ENCODE data around the gene WASF2.

The WASF2 gene

DNA sequence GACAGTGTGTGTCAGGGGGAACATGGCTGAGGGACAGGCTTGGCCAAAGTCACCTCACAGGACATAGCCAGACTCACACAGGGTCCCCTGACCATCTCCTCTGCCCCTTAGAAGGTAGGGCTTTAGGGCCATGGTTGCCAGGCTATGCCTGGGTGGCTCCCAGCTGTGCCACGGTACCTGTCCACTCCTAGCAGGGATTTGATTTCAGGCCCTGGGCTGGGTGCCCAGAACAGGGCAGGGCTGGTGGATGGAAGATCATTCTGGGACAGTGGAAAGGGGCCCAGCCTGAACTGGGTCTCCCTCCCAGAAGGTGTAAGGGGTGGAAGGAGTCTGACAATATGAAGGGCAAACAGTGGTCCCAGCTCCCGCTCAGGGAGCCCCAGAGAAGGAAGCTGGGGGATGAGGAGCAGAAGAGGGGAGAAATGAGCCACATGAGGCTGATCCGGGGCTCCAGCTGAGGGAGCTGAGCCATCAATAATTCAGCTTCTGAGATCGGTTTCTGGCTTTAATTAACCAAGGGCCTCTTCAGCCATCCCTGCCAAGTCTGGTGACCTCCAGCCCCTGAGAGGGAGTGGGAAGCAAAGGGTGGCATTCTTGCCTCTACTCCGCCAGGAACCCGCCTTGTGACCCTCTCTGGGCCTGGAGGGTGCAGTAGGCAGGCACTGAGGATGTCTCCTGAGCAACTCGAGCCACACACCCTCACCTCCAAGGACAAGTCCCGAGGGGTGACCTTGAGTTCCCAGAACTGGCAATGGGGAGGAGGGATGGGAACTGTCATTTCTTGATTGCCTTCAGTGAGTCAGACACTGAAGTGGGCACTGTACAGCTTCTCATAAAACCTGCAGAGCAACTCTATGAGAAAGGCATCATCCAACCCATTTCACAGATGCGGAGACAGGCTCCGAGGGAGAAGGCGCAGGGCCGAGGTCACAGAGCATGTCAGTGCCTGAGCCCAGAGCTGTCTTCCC, 108.9 kb downstream of the WASF2 start:
- DNase-seq (ENCODE audit: low read depth), result no peak
- TF ChIP-seq, protein P1, sequence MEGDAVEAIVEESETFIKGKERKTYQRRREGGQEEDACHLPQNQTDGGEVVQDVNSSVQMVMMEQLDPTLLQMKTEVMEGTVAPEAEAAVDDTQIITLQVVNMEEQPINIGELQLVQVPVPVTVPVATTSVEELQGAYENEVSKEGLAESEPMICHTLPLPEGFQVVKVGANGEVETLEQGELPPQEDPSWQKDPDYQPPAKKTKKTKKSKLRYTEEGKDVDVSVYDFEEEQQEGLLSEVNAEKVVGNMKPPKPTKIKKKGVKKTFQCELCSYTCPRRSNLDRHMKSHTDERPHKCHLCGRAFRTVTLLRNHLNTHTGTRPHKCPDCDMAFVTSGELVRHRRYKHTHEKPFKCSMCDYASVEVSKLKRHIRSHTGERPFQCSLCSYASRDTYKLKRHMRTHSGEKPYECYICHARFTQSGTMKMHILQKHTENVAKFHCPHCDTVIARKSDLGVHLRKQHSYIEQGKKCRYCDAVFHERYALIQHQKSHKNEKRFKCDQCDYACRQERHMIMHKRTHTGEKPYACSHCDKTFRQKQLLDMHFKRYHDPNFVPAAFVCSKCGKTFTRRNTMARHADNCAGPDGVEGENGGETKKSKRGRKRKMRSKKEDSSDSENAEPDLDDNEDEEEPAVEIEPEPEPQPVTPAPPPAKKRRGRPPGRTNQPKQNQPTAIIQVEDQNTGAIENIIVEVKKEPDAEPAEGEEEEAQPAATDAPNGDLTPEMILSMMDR (IDR thresholded peaks at IDR 0.05; ENCODE audit: control insufficient read depth, extremely low read depth, insufficient read depth), result no peak
- no peak overlapping the region for H3K4me3 ChIP-seq (ENCODE audit: low read depth, low read length)

DNA sequence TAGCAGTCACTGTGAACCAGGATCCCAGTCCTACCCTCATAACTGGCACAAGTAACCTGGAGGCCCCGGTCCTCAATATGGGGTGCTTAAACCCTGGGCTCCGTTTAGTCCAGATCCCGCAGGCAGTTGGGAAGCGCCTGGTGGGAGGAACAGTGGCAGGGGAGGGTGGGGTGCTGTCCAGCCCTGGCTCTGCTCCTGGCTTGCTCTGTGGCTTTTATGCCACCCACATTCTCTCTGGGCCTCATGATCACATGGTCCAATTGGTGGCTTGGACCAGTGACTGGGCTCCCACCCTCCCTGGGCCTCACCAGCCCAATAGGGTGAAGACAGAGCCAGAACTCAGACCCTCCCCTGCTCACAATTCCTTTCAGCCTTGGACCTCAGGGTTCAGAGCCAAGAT, 109.7 kb downstream of the WASF2 start:
- TF ChIP-seq, protein P1 (IDR thresholded peaks at IDR 0.05; ENCODE audit: control insufficient read depth, extremely low read depth, insufficient read depth), result no peak

DNA sequence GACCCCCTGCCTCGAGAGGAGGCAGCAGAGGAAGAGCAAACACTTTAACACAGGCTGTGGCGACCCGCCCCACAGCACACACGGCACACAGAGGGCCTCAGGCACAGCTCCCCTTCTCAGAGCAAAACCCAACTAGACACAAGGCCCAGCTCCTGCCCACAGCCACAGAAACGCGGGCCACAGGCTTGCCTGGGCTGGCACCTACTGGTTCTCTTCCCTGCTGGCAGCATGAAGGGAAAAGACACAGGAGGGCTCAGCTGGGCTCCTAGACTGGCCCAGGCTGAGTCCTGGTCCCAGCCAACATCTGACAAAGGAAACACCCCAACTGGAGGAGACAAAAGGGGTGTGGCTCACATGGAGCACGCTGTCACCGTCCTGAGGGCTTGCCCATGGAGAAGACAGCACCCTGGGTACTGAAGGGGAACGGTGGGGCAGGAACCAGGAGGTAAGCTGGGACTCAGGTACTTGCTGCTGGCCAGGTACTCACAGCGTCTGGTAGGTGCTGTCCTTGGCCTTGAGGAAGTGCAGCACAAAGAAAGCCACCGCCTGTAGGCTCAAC, 110.3 kb downstream of the WASF2 start:
- H3K4me3 ChIP-seq (ENCODE audit: low read depth, low read length), result no peak overlapping the region
- DNase-seq (ENCODE audit: low read depth), result no peak
- TF ChIP-seq, protein P1 (IDR thresholded peaks at IDR 0.05; ENCODE audit: control insufficient read depth, extremely low read depth, insufficient read depth), result no peak

More for the DNA sequence above, 109.7 kb downstream of the WASF2 start:
- no peak overlapping the region for H3K4me3 ChIP-seq (ENCODE audit: low read depth, low read length)
- no peak for DNase-seq (ENCODE audit: low read depth)

GRCh38 chr1:27377760-27378495, 112.0 kb downstream of the WASF2 start:
- DNase-seq (ENCODE audit: low read depth), result no peak
- H3K4me3 ChIP-seq (ENCODE audit: low read depth, low read length), result no peak overlapping the region
- TF ChIP-seq, protein P1 (IDR thresholded peaks at IDR 0.05; ENCODE audit: control insufficient read depth, extremely low read depth, insufficient read depth), result no peak

DNA sequence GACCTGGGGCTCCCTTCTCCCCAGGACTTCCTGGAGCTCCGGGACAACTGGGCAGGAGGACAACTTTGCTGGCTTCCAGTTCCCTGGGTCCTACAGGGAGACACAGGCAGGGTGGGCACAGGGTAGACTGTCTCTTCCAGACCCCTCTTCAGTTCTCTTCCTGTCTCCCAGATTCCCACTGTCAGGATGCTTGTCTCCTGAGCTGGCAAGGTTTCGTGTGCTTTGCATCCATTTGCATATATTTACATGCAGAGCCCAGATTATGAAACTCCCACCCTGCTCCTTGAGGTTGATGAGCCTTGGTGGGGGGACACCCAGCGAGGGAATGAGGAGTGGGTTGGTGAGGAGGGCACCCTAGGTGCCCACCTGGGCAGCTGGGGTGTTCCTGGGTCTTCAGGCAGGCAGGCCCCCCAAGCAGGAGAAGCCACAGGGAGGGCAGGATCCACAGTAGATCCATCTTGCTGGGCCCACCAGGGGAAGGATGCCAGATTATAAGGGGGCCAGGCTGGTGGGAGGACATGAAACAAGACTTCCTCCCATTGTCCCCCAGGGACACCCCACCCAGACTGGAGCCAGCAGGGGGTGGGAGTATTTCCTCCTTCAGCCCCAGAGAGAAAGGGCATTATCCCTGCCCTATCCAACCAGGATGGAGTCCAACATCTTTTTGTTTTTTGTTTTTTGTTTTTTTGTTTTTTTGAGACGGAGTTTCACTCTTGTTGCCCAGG, 115.4 kb downstream of the WASF2 start, which contains the start of gene FCN3:
Gene FCN3, minus strand, starts transcription at position 463 of the 725 bp plus-strand sequence. Its CDS starts 6 bp downstream, at position 457.
- no peak within 1 kb of the TSS for H3K4me3 ChIP-seq (ENCODE audit: low read depth, low read length)
- no peak for DNase-seq (ENCODE audit: low read depth)
- TF ChIP-seq, protein P1 (IDR thresholded peaks at IDR 0.05; ENCODE audit: control insufficient read depth, extremely low read depth, insufficient read depth), result no peak

Measured in LNCaP clone FGC (cell line).